IMR-90 (cell line): ENCODE data around the gene SLC9A9.

Source experiments
- CHD1 ChIP-seq: IDR thresholded peaks from 2 replicates; pipeline ENCODE4 v1.6.1; 2012; ENCODE audit warnings: low read depth, low read length, improper control_type of control experiment
- CTCF ChIP-seq: conservative IDR thresholded peaks from 2 replicates; pipeline ENCODE4 v1.5.1; 2012; ENCODE audit warnings: mild to moderate bottlenecking, low read depth, low read length, improper control_type of control experiment
- FOS ChIP-seq: fragments of 150-350 bp; IDR thresholded peaks from 2 replicates; pipeline ENCODE4 v1.6.1; 2016; ENCODE audit warnings: low read depth, low read length
- MAFK ChIP-seq: IDR thresholded peaks from 2 replicates; pipeline ENCODE4 v1.6.1; 2012; ENCODE audit warnings: low read depth, low read length, improper control_type of control experiment
- MXI1 ChIP-seq: IDR thresholded peaks from 2 replicates; pipeline ENCODE4 v1.6.1; 2012; ENCODE audit warnings: low read depth, mild to moderate bottlenecking, low read length, moderate library complexity, borderline replicate concordance
- POLR2A ChIP-seq: IDR thresholded peaks from 2 replicates; pipeline ENCODE4 v1.6.1; 2012; ENCODE audit warnings: mild to moderate bottlenecking, low read depth, low read length
- RAD21 ChIP-seq: IDR thresholded peaks from 2 replicates; pipeline ENCODE4 v1.6.1; 2012; ENCODE audit warnings: low read length, improper control_type of control experiment
- RCOR1 ChIP-seq: IDR thresholded peaks from 2 replicates; pipeline ENCODE4 v1.6.1; 2012; ENCODE audit warnings: mild to moderate bottlenecking, low read length, improper control_type of control experiment; ENCODE audit not compliant: insufficient replicate concordance
- RFX5 ChIP-seq: IDR thresholded peaks from 2 replicates; pipeline ENCODE4 v1.8.0; 2012; ENCODE audit warnings: low read depth, mild to moderate bottlenecking, low read length, moderate library complexity
- SMC3 ChIP-seq: fragments of 150-350 bp; IDR thresholded peaks from 2 replicates; pipeline ENCODE4 v1.6.1; 2016; ENCODE audit warnings: low read depth, mild to moderate bottlenecking, antibody characterized with exemption, low read length, moderate library complexity

GRCh38 chr3:143707848-143708247 lies 140.4 kb downstream of the SLC9A9 start:
- TF ChIP-seq CTCF = no peak
- no peak for TF ChIP-seq POLR2A
- no peak for TF ChIP-seq CHD1
- TF ChIP-seq RAD21 = no peak
- TF ChIP-seq RCOR1 = no peak
- no peak for TF ChIP-seq SMC3
- no peak for TF ChIP-seq MAFK
- TF ChIP-seq MXI1 = no peak
- no peak for TF ChIP-seq RFX5
- no peak for TF ChIP-seq FOS
